ENCODE results near the gene PFN3. TPM values are rescaled to one million over a fixed set of nuclear protein-coding genes. Genes with fewer than 3 reads are reported as not detected.
"Not testable (repeated sequence)": the region's sequence is repeated elsewhere in the genome, so short reads cannot be mapped to it uniquely, and the experiment has no call there.

Gene PFN3
- total and polyA plus RNA-seq, 2 experiments from 2014 or later, result not detected

DNA sequence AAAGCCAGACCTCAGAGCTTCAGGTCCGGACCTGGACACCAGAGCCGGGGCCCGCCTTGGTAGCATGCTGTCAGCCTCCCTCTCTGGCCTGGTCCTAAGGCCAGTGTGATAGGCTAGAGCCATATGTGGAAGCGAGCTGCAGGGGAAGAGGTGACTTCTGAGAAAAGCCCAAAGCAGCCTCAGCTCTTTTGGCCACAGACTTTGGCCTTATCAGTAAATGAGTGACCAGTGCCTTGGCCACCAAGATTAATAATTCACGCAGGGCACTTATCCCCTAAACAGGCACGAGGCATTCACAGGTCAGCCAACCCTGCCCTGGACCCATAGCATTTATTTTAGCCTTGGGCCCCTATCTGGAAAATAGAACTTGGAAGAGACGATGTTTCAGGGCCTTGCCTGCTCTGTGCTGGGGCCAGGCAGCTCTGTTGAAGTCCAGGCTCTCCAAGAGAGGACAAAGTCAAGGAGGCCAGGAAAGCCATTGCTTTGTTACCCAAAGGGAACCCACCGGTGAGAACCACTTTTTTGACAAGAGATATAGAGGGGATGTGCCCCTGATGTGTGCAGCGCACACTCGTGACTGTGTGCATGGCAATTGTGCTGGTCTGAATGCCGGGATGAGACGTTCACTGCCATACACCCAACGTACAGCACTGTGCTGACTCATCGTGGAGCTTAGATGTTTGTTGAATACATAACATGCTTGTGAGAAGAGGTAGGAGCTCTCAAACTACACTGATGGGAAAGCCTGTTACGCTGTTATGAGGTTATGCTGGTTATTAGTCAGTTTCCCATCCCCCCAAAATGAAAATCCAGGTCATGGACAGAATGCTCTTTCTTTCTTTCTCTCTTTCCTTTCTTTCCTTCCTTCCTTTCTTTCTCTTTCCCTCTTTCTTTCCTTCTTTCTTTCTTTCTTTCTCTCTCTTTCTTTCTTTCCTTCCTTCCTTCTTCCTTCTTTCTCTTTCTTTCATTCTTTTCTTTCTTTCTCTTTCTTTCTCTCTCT lies 21.3 kb downstream of the PFN3 start:
- H3K9me3 ChIP-seq (ENCODE audit: low read depth), result no peaks in the 10 kb centered on the region
- DNase-seq (ENCODE audit: low read depth in 1 of 2, low spot score in 1 of 2), result peak in 1 of 2 donors; percentile 64
- H3K27me3 ChIP-seq, result peaks cover 9% of the 10 kb centered on the region
- H3K4me1 ChIP-seq (ENCODE audit: low read depth), result no peaks in the 10 kb centered on the region
- no peak overlapping the region for H3K4me3 ChIP-seq
- TF ChIP-seq, protein P1, sequence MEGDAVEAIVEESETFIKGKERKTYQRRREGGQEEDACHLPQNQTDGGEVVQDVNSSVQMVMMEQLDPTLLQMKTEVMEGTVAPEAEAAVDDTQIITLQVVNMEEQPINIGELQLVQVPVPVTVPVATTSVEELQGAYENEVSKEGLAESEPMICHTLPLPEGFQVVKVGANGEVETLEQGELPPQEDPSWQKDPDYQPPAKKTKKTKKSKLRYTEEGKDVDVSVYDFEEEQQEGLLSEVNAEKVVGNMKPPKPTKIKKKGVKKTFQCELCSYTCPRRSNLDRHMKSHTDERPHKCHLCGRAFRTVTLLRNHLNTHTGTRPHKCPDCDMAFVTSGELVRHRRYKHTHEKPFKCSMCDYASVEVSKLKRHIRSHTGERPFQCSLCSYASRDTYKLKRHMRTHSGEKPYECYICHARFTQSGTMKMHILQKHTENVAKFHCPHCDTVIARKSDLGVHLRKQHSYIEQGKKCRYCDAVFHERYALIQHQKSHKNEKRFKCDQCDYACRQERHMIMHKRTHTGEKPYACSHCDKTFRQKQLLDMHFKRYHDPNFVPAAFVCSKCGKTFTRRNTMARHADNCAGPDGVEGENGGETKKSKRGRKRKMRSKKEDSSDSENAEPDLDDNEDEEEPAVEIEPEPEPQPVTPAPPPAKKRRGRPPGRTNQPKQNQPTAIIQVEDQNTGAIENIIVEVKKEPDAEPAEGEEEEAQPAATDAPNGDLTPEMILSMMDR (IDR thresholded peaks at IDR 0.05; ENCODE audit: low read depth, low read length), result no peak
- H3K27ac ChIP-seq, result no peak overlapping the region
- no peaks in the 10 kb centered on the region for H3K36me3 ChIP-seq

DNA sequence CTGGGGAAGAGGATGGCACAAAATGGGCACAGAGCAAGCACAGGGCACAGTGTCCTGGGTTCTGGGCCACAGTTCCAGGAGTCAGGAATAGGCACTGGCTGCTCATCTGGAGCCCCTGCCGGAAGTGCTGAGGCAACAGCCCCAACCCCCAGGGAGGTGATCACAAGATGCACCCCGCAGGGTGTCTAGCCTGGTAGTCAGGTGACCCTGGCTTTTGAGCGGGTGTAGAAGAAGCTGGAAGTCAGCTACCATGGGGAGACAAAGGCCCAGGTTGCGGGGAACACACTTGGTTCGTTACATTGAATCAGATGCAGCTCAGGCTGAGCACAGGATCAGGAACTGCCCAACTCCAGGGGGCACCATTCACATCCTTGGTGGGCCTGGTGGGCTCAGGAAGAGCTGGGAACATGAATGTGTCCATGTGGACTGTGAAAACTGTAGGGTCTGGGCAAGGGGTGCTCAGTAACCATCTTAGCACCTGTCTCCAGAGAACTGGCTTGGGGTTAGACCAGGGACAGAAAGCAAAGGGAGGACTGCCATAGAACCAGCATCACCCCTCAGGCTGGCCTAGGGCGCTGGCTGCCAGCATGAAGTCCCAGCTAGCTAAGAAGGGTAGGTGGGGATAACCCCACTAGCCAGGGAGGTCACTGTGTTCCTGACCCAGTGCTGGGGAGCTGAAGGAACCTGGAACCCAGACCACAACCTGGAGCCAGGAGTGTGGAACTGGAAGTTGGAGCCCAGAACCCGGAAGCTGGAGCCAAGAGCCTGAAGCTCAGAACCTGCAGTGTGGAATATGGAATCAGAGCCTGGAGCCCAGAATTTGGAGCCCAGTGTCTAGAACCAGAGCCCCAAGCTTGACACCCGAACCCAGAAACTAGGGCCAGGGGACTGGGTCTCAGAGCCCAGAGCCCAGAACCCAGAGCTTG lies 22.3 kb downstream of the PFN3 start:
- TF ChIP-seq, protein P1 (IDR thresholded peaks at IDR 0.05; ENCODE audit: low read depth, low read length), result no peak
- Histone ChIP-seq H3K4me1 (ENCODE audit: low read depth) (no peaks in the 10 kb centered on the region), H3K4me3 (no peak overlapping the region), H3K27ac (no peak overlapping the region), H3K27me3 (peaks cover 2% of the 10 kb centered on the region), H3K36me3 (no peaks in the 10 kb centered on the region), H3K9me3 (ENCODE audit: low read depth) (no peaks in the 10 kb centered on the region)
- DNase-seq (ENCODE audit: low read depth in 1 of 2, low spot score in 1 of 2), result no peak

DNA sequence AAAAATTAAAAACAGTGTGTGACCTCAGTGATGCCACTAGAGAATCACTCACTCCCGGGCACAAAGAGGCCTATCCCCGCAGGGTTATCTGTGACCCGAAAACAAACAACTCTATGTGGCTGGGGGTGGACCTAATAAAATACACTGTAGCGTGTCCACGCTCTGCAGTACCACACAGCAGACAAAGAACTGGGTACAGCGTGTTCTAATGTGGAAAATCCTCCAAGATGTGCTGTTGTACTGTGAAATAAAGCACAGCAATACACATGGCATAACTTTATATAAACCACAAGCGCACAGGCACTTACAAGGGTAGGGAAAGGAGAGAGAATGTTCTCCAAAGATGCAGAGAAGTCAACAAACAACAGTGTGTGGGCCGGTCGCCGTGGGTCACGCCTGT lies 24.4 kb downstream of the PFN3 start:
- no peak for DNase-seq (ENCODE audit: low read depth in 1 of 2, low spot score in 1 of 2)
- TF ChIP-seq, protein P1 (IDR thresholded peaks at IDR 0.05; ENCODE audit: low read depth, low read length), result no peak

DNA sequence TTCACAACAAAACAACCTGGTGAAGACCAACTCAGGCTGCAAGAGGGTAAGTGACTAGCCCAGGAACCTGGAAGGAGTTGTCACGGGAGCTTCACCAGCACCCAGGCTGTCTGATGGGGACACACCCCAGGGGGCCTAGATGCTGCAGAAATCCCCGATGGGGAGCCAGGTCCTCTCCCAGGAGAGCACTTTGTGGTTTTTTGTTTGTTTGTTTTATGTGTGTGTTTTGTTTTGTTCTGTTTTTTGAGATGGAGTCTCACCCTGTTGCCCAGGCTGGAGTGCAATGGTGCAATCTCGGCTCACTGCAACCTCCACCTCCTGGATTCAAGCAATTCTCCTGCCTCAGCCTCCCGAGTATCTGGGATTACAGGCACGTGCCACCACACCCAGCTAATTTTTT lies 24.9 kb downstream of the PFN3 start:
- H3K4me1 ChIP-seq (ENCODE audit: low read depth); H3K9me3 ChIP-seq (ENCODE audit: low read depth); H3K36me3 ChIP-seq; H3K27ac ChIP-seq; H3K4me3 ChIP-seq; DNase-seq (ENCODE audit: low read depth in 1 of 2, low spot score in 1 of 2); H3K27me3 ChIP-seq: not testable (repeated sequence)

More for the DNA sequence above, 24.4 kb downstream of the PFN3 start:
- peaks cover 5% of the 10 kb centered on the region for H3K4me1 ChIP-seq (ENCODE audit: low read depth)
- no peaks in the 10 kb centered on the region for H3K27me3 ChIP-seq
- no peaks in the 10 kb centered on the region for H3K9me3 ChIP-seq (ENCODE audit: low read depth)
- no peak overlapping the region for H3K27ac ChIP-seq
- no peak overlapping the region for H3K4me3 ChIP-seq
- H3K36me3 ChIP-seq, result no peaks in the 10 kb centered on the region

DNA sequence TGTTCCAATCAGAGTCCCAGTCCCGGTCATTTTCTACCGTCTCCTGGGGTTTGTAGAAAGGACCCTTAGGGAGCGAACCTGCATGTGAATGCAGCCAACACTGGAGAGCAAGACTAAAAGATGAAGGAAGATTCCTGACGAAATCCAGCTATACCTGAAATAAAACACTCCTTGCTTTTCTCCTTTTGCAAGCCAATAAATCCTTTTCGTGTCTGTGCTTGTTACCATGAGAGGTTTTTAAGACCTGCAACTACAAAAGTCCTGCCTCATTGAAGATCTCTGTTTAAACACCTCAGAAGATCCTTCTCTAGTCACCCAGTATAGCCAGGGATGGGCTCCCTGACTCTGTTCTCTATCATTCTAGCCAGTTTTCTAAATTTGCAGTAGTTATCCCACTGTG lies 26.2 kb downstream of the PFN3 start:
- no peaks in the 10 kb centered on the region for H3K27me3 ChIP-seq
- no peak overlapping the region for H3K27ac ChIP-seq
- no peaks in the 10 kb centered on the region for H3K9me3 ChIP-seq (ENCODE audit: low read depth)
- TF ChIP-seq, protein P1 (IDR thresholded peaks at IDR 0.05; ENCODE audit: low read depth, low read length), result no peak
- peaks cover 17% of the 10 kb centered on the region for H3K4me1 ChIP-seq (ENCODE audit: low read depth)
- H3K4me3 ChIP-seq, result no peak overlapping the region
- no peak for DNase-seq (ENCODE audit: low read depth in 1 of 2, low spot score in 1 of 2)
- H3K36me3 ChIP-seq, result no peaks in the 10 kb centered on the region

All from cardiac muscle cell (in vitro differentiated cells and primary cell).